GM12801 (cell line): Measurements from ENCODE around the gene RNF111.

ENCODE experiments used
- CTCF ChIP-seq: IDR thresholded peaks from one replicate; pipeline ENCODE4 v1.5.1; 2011; ENCODE audit warnings: control low read depth; ENCODE audit not compliant: insufficient read length; ENCODE audit errors: extremely low read depth

Gene RNF111

GRCh38 chr15:58985443-58985842 is 2.0 kb upstream of the RNF111 start:
- no peak for TF ChIP-seq CTCF

GRCh38 chr15:58987036-58987435 is 427 bp upstream of the RNF111 start:
- TF ChIP-seq CTCF: no peak

- TF ChIP-seq CTCF: no peak
Measured at GRCh38 chr15:58988006-58988785, 733 bp downstream of the RNF111 start.

GRCh38 chr15:58992181-58992580 is 4.7 kb downstream of the RNF111 start:
- no peak for TF ChIP-seq CTCF

- TF ChIP-seq CTCF: no peak
Measured at GRCh38 chr15:58994906-58995453, 7.5 kb downstream of the RNF111 start.

- TF ChIP-seq CTCF: no peak
Measured at GRCh38 chr15:58999694-59000093, 12.2 kb downstream of the RNF111 start.

- no peak for TF ChIP-seq CTCF
Measured at GRCh38 chr15:59001946-59002345, 14.5 kb downstream of the RNF111 start.
